NCI-H2029 (cell line): Measurements from ENCODE around the gene CXCR6.

Source experiments
- DNase-seq: peaks from one replicate; lab custom pipeline; 2025; lab: John Stamatoyannopoulos, UW

CXCR6 gene

DNA sequence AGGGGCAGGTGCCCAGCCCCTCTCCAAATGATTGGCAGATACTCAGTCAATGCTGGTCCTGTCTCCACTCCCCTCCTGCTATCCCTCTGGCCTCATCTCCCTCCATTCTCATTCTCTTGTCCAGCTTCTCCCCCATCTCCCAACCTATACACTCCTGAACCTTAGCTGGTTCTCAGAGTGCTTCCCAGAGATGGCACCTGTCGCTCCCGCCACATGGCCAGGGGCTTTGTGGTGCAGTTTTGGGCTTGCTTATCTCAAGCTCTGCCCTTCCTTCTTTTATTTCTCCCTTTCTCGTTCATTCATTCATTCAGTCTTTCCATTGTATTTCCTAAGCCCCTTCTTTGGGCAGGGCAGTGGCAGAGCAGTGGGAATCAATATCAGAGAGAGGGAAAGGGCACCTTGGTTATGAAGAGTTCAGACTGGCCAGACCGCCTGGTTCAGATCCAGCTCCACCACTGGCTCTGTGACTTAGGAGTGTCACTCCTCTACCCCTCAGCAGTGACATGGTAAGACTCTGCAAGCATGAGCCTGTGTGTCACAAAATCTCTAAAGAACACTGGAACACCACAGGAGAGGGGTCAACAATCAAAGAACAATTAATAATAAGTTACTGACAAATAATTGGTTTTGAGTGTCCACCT lies 20.2 kb upstream of the CXCR6 start:
- no peak for DNase-seq

DNA sequence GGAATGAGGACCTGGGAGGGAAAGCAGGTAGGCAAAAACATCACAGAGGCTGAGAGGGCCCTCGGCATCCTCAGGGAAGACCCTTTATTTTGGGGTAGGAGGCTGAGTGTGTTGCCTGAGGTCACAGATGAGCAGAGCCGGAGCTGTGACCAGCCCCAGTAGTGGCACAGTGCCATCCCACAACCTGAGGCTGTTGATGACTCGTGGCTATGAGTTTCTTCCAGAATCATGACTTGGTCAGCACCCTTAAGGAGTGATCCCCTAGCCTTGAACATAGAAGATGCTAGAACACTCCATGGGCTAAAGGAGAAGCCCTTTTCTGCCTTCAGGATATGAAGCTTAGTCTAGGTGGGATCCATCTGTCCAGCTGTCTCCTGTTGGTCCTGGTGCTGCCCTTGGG lies 19.5 kb upstream of the CXCR6 start:
- DNase-seq = no peak

DNA sequence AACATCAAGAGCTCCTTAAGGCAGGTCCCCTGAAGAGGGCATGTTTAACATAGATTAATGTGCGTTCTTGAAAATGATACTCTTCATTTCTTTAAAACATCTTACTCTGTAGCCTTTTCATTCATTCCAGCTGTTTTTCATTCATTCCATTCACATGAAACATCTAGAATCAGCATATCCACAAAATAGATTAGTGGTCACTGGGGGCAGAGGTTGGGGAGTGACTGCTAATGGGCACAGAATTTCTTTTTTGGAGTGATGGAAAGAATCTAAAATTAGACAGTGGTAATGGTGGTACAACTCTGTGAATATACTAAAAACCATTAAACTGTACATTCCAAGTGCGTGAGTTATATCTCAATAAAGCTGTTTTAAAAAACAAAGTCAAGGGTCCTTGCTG lies 15.4 kb upstream of the CXCR6 start:
- no peak for DNase-seq

DNA sequence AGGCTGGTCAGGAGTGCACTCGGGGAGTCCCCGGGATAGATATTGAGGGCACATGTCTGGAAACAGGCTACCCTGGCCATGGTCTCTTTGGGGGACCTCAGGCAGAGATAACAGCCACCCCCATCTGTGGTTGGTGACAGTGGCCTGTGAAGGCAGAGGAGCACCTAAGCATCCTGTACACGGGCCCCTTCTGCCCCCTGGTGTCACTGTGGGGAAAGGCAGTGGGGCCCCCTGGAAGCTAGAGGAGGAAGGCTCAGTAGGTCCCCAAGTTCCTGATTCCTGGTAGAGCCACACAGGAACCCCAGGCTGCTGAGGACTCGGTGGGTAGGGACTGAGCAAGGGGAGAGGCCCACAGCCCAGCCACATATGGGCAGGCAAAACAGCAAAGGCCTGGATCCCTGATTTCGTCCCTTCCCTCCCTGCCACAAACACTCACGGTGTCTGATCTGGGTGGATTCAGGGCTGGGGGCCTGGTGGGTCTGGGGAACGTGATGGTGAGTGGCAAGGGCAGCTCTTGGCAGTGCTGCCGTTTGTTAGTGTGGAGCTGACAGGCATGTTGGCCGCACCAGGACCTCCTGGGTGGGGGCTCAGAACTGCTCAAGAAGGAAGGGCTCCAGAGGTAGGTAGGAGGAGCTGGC lies 14.1 kb upstream of the CXCR6 start:
- peak; percentile 22 for DNase-seq

DNA sequence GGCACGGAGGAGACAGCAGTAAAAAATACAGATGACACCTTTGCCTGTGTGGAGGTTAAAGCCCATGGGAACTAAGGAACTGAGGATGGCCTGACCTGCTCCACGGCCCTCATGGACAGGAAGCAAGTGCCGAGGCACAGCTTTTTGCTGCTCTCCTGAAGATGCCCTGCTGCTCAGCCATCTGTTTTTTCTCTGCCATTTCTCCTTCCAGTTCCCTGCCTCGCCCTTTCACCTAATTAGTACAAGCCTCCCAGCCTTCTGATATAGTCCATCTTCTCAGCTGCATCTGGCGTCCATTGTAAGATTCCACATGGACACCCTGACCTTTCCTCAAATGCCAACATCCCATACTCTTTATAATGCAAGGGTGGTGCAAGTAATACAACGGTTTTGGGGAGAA lies 11.8 kb upstream of the CXCR6 start:
- DNase-seq = no peak

DNA sequence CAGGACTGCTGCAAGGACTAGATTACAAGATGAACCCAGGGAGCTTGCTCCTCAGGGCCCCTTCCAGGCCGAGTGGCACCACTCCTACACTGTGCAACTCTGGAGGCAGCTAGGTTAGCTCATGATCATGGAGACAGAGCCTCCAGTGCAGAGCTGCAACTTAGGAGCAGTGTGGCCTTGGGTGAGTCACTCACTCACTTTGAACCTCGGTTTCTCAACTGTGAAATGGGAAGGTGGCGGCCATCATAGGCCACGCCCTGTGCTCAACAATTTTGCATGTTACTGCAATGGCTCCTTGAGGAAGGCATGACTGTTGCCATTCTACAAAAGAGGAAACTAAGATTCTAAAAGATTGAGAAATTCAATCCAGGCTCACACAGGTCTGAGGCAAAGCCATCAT lies 11.2 kb upstream of the CXCR6 start:
- no peak for DNase-seq

DNA sequence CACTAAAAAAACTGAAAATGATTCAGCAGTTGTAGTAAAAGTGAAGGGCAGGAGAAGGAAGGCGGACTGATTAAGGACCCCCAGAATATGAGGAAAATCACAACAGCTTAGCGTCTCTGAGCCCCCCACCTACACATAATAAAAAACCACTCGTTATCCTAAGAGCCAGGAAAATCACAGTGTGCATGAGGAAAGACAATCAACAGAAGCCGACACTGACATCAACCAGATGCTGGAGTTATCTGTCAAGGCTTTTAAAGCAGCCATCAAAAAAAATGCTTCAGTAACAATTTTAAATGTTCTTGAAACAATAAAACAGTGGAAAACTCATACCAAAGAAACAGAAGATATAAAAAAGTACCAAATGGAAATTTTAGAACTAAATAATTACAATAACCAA lies 9.7 kb upstream of the CXCR6 start:
- no peak for DNase-seq

DNA sequence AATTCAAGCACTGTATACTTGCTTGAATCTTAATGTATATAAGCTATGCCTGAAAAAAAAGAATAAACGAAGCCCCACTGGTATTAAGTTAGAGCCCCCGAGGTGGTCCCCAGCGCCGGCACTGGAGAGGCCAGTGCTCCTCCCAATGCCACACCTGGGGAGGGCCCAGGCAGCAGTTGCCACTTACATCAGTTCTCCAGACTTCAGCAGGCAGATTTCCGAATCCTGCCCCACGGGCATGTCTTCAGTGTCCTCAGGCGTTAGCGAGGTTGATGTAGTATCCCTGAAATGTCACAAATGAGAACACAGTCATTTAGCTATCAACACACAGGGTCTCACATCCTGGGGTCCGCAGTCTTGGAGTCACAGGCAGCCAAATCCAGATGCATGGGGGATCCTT lies 7.0 kb upstream of the CXCR6 start:
- no peak for DNase-seq

DNA sequence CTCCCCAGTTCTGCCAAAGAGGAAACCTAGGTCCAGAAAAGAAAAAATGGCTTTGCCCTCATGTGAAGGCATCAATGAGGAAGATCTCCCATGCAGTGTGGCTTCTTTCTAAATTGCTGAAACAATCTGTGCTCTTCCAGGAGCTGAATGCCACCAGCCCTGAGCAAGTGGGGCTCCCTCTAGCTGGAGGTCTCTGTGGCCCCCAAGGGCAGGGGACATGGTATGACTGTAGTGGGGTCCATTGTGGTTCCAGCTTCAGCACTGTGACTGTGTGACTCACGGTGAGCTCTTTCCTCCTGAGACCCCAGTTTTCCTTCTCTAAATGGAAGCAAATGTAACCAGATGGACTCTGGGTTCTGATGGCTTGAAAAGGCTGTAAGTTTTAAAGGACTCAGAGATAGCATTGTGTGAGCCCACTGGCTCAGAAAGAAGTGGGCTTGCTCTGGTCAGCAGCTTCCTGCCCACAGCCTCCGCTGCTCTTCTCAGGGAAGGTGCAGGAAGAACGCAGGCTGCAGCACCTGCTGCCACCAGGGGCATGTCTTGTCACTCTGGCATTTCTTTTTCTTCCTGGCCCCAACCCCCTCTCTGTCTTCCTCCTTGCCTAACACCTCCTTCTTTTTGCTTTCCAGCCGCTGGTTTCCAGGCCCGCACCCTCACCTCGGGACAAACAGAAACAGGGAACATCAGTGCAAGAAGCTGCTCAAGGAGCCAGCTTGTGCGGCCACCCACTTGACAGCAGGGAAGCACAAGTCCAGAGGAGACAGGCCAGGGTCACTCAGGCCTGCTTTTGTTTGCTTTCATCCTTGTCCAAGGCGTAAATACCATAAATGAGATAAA lies 5.8 kb upstream of the CXCR6 start:
- DNase-seq = no peak

DNA sequence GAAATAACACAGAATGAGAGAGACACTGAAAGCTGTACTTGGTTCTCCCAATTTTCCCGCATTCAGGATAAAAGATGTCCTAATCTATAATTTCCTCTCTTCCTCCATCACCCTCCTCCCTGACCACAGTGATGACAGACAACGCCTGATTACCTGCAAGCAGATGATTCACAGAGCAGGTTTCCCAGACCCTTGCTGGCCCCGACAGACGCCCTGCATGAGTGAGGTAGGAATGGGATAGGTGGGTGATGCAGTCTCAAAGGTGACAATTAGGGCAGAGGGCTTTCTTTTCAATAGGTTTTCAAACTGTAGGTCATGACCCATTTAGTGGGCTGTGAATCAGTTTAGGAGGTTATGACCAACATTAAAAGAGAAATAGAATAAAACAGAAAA lies 5.2 kb upstream of the CXCR6 start:
- no peak for DNase-seq

DNA sequence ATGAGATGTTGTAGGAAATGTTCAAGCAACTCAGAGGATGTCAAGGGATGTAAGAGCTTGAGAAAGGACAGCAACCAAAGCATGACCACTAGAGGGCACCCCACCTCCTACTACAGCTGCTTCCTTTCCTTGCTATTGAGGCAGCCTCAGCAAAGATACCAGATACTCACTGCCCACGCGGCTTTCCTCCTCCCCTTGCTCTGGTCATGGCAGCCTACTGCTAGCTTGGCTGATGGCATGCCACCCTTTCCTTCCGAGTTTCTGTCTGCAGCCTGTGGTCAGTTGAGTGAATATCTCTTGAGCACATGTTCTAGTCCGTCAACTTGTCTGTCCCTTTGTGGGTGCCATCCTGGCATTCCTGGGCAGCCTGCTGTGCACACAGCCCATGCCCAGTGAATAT lies 4.4 kb upstream of the CXCR6 start:
- DNase-seq = peak; percentile 87

DNA sequence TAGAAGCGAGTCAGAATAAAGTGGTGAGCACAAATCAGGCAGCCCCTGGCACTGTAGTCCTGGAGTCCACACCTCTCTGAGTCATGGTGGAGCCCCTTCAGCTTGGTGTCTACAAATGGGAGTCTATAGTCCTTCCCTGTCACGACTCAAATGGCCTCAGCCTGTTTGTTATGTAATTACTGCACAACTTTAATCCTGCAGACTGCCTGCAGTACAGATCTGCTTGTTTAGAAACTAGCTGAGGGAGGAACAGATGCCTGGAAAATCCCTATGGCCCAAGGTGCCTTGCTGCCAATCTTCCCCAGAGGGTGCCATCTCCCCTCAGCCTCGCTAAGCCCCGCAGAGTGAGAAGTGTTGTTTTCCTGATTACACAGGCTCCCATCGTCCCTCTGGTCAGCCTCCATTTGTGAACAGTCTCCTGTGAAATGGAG lies 3.9 kb upstream of the CXCR6 start:
- DNase-seq = no peak

DNA sequence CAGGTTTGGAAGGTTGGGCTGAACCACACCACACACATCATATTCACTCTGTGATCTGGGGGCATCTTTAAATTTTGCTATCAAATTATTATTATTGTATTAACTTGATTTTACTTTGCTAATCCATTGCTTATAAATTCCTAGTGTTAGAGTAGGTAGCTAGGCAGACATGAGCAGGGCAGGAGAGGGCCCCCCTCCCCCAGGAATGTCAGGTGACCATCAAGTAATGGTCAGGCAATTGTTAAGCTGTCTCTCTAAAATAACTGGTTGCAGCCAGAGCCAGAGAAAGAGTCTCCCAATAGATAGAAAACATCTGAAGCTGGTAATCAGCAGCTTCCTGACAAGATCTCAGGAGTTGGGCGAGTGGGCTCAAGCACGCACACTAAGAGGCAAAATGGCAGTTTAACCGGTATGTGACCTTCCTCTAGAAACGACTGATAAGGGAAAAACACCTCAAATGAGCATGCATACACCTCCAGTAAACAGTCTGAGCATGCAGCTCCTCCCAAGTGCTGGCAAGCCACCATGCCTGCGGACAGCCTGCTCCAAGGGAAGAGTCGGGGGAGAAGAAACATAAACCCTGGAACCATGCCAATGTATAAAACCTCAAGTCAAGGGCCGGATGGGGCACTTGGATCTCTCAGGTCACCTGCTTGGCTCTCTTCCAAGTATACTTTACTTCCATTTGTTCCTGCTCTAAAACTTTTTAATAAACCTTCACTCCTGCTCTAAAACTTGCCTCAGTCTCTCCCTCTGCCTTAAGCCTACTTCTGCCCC lies 3.1 kb upstream of the CXCR6 start:
- DNase-seq = peak; percentile 66

DNA sequence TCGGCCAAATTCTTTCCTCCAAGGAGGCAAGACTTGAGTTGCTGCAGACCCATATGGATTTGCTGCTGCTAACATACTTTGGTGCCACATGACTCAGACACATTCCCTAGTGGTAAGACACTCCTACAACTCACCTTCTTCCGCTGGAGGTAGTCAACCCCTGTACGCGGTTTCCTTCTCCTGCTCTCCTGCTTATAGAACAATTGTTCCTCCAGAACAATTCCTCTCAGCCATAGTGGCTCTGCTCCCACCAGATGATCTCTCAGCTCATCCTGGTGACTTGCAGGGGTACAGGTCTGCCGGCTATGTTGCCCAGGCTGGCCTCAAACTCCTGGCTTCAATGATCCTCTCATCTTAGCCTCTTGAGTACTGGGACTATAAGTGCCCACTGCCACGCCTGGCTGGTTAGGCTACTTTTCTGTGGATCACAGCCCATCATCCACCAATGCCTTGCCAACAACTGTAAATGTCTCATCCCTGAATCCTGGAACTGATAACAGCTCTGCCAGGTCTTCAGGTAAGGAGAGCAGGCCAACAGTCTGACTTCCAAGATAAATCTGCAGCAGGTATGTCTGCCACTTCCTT lies 2.4 kb upstream of the CXCR6 start:
- peak; percentile 64 for DNase-seq

DNA sequence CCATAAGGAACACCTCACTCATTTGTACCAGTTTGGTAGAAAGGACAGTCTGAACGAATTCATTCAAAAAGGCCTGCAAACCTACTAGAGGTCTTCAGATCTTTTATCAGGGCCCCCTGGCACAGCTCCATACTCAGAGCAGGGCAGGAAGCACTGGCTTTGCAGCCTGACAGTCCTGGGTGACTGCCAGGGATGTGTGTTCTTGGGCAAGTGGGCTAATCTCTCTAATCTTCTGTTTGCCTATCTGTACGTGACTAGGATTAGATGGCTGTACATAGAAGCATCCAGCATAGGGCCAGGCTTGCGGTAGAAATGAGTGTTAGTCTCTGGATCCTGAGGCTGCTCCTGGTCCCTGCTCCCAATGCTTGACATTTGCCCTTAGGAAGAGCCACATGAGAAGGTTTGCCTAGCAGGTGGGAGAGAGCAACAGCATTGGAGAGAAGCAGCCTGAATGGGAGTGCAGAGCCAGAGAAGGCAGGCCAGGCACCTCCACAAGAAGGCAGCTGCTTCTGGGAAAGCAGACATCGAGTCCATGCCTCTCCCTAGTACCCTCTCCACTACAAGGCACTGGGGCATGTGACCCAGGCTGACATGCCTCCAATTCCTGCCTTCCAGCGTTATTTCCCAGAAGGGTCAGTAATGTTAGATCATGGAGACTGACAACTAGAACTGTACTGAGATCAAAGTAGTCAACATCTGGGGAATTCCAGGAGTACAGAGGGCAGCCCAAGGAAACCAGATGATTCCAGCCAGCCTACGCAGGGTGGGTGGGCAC lies 1.0 kb upstream of the CXCR6 start:
- peak; percentile 76 for DNase-seq

DNA sequence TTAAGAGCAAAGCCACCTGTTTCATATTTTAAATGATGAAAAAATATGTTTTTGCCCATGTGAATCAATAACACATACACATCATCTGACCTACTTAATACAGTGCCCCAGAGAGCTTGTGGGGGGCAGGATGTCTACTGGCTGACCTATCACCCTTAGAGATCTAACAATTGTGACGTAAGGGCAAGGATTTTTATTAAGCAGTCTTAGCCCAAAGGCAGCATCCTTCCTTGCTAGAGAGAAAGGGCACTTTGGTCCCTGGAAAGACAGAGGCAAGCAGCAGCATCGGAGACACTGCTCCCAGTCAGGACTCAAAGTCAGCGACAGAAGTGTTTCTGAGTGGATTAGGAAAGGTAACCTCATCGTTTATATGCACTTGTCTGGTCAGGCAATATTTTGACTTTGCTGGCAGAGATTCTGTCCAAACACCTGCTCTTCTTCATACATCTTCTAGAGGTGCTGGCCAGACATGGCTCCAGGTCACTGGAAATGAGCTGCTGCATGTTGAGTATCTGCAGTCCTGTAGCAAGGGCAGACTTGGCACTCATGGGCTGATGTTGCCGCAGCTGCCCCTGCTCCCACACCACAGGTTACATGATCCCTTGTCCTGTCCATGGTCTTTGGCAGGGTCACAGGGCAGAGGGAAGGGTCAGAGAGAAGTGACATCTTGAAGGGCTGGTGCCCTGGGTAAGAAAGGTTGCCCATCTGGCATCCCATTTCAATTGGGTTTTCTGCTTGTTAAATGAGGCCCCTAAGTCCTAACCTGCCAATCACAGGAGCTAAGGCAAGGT lies 1.8 kb downstream of the CXCR6 start:
- DNase-seq = no peak

DNA sequence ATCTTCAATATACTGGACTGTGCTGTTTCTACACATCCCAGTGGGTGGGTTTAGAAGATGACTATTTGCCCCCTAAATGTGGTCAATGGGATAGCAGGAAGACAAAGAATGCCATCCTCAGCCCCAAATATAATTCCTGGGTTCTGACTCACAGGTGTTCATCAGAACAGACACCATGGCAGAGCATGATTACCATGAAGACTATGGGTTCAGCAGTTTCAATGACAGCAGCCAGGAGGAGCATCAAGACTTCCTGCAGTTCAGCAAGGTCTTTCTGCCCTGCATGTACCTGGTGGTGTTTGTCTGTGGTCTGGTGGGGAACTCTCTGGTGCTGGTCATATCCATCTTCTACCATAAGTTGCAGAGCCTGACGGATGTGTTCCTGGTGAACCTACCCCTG lies 3.0 kb downstream of the CXCR6 start:
- no peak for DNase-seq

DNA sequence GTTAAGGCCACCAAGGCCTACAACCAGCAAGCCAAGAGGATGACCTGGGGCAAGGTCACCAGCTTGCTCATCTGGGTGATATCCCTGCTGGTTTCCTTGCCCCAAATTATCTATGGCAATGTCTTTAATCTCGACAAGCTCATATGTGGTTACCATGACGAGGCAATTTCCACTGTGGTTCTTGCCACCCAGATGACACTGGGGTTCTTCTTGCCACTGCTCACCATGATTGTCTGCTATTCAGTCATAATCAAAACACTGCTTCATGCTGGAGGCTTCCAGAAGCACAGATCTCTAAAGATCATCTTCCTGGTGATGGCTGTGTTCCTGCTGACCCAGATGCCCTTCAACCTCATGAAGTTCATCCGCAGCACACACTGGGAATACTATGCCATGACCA lies 3.6 kb downstream of the CXCR6 start:
- DNase-seq = no peak

DNA sequence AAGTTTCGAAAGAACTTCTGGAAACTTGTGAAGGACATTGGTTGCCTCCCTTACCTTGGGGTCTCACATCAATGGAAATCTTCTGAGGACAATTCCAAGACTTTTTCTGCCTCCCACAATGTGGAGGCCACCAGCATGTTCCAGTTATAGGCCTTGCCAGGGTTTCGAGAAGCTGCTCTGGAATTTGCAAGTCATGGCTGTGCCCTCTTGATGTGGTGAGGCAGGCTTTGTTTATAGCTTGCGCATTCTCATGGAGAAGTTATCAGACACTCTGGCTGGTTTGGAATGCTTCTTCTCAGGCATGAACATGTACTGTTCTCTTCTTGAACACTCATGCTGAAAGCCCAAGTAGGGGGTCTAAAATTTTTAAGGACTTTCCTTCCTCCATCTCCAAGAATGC lies 4.1 kb downstream of the CXCR6 start:
- DNase-seq = no peak

DNA sequence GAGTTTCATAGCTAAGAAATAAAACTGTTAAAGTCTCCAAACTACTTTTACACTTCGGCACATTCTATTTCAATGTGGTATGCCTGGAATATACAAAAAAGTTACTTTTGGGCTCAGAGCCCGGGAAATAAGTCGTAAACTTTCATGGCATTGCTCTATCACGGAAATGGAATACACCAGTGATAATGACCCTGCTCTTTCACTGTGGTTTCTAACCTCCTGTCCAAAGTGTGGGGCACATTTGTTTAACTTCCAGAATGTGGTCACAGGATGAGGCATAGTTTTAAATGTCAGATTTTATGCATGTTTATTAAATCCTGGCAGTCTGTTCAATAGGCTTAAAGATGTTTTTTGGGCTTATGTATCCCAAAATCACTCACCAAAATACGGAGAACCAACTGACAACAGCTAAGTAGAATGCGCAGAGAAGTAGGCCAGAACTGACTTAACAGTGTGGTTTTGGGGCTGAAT lies 5.1 kb downstream of the CXCR6 start:
- no peak for DNase-seq
